Fibroblast of mammary gland (primary cell): ENCODE results near the gene NEURL4.

ENCODE experiments used
- DNase-seq: peaks from one replicate; pipeline ENCODE4 v3.0.0-alpha.2; 2010; ENCODE audit warnings: low read depth
- H3K4me3 ChIP-seq: 2 replicates; pipeline ENCODE4 v1.5.1; 2011; ENCODE audit warnings: low read depth, mild to moderate bottlenecking, low read length, moderate library complexity; ENCODE audit not compliant: control insufficient read depth
- CTCF ChIP-seq: conservative IDR thresholded peaks from 2 replicates; pipeline ENCODE4 v1.5.1; 2011; ENCODE audit warnings: low read depth, low read length, inconsistent platforms; ENCODE audit not compliant: control insufficient read depth, insufficient read depth

NEURL4 gene

GRCh38 chr17:7354262-7354843, 25.2 kb upstream of the NEURL4 start:
- no peak overlapping the region for H3K4me3 ChIP-seq
- DNase-seq = peak; percentile 66

GRCh38 chr17:7352910-7353635, 23.9 kb upstream of the NEURL4 start:
- DNase-seq = no peak
- H3K4me3 ChIP-seq = peak overlapping the region; percentile 71
- no peak for TF ChIP-seq CTCF

More at GRCh38 chr17:7354262-7354843, 25.2 kb upstream of the NEURL4 start:
- TF ChIP-seq CTCF = no peak

- peak; percentile 43 for TF ChIP-seq CTCF
- DNase-seq = no peak
- peak overlapping the region; percentile 71 for H3K4me3 ChIP-seq
Observed at GRCh38 chr17:7352503-7352889, 23.4 kb upstream of the NEURL4 start.

- peak within 1 kb of the TSS; percentile 75 for H3K4me3 ChIP-seq
- peak; percentile 84 for DNase-seq
- TF ChIP-seq CTCF = no peak
Observed at GRCh38 chr17:7351665-7352502, 22.7 kb upstream of the NEURL4 start, which contains the start of gene KCTD11. Gene KCTD11 (plus strand): TSS chr17:7352162.

- no peak for TF ChIP-seq CTCF
- H3K4me3 ChIP-seq = no peak overlapping the region
- DNase-seq = peak; percentile 93
Observed at GRCh38 chr17:7348478-7349242, 19.5 kb upstream of the NEURL4 start.
